ENCODE data around the gene CACNA1C.

CACNA1C gene

GRCh38 chr12:2171672-2172426 lies 119.1 kb downstream of the CACNA1C start:
- no peak for DNase-seq (ENCODE audit: low read depth in 3 of 3)

- DNase-seq (ENCODE audit: low read depth in 3 of 3), result no peak
Observed at GRCh38 chr12:2172491-2173214, 119.9 kb downstream of the CACNA1C start.

GRCh38 chr12:2173971-2174370 lies 121.2 kb downstream of the CACNA1C start:
- no peak for DNase-seq (ENCODE audit: low read depth in 3 of 3)

GRCh38 chr12:2177003-2177402 lies 124.2 kb downstream of the CACNA1C start:
- DNase-seq (ENCODE audit: low read depth in 3 of 3), result no peak

- DNase-seq (ENCODE audit: low read depth in 3 of 3), result no peak
Observed at GRCh38 chr12:2177751-2178150, 125.0 kb downstream of the CACNA1C start.

DNA sequence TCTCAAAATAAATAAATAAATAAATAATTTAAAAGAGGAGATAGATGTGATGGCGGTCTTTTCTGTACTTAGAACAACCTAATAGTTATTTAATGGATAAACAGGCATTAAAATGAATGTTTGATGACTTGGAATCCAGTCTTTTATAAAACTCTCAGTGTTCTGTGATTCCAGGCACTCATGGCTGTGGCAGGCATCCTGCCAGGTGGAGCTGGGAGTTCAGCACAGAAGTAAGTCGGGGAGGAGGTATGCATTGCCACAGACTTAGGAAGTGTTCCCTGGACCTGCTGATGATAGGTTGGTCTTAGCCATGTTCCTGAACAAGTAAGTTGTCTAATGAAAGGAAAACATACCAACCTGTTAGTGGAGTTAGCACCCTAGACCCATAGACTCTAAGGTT lies 126.3 kb downstream of the CACNA1C start:
- DNase-seq (ENCODE audit: low read depth in 3 of 3), result no peak

DNA sequence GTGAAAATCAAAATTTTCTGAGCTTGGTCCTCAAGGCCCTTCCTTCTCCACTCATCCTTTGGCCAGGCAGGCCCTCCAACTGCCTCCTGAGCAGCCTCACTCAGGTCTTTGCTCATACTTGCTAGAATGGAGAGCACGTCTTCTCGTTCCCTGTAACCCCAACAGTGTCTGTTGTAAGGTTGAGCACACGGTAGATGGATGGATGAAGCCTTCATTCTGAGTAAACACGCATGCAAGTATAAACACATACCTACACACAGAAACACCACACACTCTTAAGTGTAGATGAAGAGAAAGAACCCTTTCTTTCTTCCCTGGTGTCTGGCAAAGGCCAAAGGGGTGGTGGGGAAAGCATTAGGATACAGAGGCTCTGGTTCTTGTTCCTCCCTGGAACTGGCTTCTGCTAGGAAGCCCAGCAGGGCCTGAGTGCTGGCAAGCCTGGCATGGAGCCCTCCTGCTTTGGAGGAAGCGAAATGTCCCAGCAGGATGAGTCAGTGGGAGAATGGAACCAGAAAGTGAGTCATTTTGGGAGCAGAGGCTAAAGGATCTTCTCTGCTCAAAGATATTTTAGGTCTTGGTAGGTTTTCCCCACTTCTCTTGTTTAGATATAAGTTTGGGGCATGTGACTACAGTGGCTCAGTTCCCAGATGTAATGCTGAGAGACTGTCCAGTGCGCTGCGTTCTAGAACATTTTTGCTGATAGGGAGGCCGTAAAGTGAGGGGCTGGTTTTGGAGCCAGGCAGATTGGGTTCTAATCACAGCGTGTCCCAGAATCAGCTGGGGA lies 127.4 kb downstream of the CACNA1C start:
- no peak for DNase-seq (ENCODE audit: low read depth in 3 of 3)

GRCh38 chr12:2180737-2181082 lies 127.9 kb downstream of the CACNA1C start:
- DNase-seq (ENCODE audit: low read depth in 3 of 3), result no peak

GRCh38 chr12:2183556-2184541 lies 131.1 kb downstream of the CACNA1C start:
- no peak for DNase-seq (ENCODE audit: low read depth in 3 of 3)

- no peak for DNase-seq (ENCODE audit: low read depth in 3 of 3)
Observed at GRCh38 chr12:2185751-2186341, 133.1 kb downstream of the CACNA1C start.

GRCh38 chr12:2187195-2187945 lies 134.6 kb downstream of the CACNA1C start:
- DNase-seq (ENCODE audit: low read depth in 3 of 3), result no peak

DNA sequence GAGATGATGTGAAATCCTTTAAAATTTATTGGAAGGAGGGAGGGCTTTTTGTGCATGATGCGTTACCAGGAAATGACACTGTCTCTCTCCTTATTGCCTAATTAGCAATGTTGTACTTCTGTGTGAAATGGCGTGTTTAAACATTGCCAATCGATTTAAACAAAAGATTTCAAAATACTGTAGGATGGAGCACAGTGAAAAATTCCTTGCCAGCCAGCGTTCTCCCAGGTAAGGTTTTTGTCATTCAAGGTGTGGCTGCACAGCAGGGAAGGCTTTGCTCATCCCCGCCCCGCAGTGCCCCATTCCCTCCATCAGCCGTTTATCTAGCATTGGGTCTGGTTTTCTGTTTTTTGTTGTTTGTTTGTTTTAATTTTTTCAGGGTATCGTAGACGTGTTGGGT lies 137.3 kb downstream of the CACNA1C start:
- DNase-seq (ENCODE audit: low read depth in 3 of 3), result no peak

DNA sequence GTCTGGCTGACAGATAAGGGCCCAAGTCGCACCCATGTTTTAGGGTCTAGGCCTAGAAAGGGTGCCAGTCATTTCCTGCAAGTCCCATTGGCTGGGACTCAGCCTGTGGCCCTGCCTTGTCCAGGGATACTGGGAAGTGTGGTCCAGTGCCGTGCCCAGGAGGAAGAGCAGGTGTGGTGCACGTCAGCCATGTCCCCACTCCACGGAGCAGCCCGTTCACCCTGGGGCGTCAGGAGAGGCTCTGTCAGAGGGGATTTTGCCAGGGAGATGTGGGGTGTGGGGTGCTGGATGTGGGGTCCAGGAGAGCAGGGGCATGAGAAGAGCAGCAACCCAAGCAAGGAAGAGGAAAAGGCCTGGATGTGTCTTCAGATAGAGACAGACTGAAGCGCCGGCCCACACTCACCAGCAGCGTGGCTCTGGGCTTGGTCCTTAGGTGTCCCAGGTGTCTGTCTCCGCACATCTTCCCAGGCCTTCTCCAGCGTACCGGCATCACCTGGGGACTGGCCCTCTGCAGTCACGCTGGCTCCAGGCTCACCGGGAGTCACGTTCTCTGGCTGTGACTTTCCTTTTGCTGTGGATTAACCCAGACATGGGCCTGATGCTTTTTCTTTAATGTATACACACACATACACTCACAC lies 138.2 kb downstream of the CACNA1C start:
- no peak for DNase-seq (ENCODE audit: low read depth in 3 of 3)

DNA sequence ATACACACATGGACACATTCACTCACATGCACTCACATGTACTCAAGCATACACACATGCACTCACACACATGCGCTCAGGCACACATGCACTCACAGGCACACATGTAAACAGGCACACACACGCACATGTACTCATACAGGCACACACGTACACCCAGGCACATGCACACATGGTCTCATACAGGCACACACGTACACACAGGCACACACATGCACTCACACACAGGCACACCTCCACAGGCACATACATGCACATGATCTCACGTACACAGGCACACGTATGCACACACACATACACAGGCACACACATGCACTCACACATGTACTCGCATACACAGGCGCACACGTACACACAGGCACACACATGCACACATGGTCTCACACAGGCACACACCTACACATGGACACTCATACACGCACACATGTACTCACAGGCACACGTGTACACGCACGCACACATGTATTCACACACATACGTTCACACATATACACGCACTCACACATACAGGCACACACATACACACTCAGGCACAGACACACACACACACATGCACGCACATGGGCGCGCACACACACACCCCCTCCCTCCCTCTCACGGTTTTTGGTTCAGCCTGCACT lies 138.9 kb downstream of the CACNA1C start:
- DNase-seq (ENCODE audit: low read depth in 3 of 3), result no peak

DNA sequence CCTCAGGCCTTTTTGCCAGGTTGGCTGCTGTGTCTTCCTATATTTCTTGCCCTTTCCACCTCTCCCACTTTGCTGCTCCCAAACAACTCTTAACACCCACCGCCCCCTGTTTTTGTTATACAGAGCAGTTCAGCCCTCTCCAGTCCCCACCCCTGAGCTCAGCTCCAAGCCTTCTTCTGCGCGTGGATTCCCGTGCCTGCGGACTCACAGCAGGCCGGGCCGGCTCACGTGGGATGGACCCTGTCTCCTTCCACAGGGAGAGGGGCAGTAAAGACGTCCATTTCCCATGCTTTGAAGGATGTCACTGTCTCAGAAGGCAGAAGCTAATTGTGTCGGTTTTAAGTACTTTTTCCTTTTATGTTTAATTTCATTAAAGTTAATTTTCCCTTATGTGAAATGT lies 139.4 kb downstream of the CACNA1C start:
- DNase-seq (ENCODE audit: low read depth in 3 of 3), result no peak

GRCh38 chr12:2194060-2194459 lies 141.3 kb downstream of the CACNA1C start:
- no peak for DNase-seq (ENCODE audit: low read depth in 3 of 3)

GRCh38 chr12:2194571-2194970 lies 141.8 kb downstream of the CACNA1C start:
- DNase-seq (ENCODE audit: low read depth in 3 of 3), result no peak

GRCh38 chr12:2195085-2195484 lies 142.3 kb downstream of the CACNA1C start:
- DNase-seq (ENCODE audit: low read depth in 3 of 3), result no peak

DNA sequence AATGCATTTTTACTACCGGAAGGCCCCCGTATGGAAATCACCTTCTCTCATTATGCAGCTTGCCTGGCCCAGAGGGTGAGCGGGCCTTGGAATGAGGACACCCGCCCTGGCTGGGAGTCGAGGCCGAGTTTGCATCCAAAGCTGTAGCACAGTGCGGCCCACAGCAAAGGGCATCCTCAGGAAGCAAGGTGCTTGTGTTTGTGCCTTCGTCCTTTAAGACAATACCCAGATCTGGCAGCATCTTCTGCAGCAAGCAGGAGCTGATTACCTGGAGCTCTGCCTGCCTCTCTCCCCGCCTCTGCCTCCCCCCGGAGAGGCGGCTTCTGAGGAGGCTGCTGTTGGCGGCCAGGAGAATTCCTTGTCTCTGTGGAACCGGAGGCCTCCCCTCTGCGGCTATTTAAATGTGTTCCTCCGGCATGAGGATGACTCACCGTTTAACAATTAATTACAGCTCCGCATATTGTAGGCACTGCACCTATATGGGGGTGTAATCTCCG lies 145.3 kb downstream of the CACNA1C start:
- DNase-seq (ENCODE audit: low read depth in 3 of 3), result no peak
